Activated naive CD4-positive, alpha-beta T cell treated with anti-CD3 and anti-CD28 coated beads, Interleukin-2, amount 50 U/mL, for 72 hours (primary cell): ENCODE data around the gene ZNF236. TPM values are rescaled to one million over a fixed set of nuclear protein-coding genes. Genes with fewer than 3 reads are reported as not detected.
A peak's percentile ranks its signal among the peaks of the same experiment; 100 is the strongest.
"Not testable (repeated sequence)": the region's sequence is repeated elsewhere in the genome, so short reads cannot be mapped to it uniquely, and the experiment has no call there.

Source experiments
- ATAC-seq, 2 donors: fragments of 150-1000 bp; cut with Tn5 transposase; 2 replicates each; pipeline ENCODE4 v1.10.0; 2021; ENCODE audit warnings: mild to moderate bottlenecking in 2 of 2, moderate library complexity in 2 of 2
- DNase-seq, 2 donors: peaks; one replicate each; pipeline ENCODE4 v3.0.0; 2021 to 2022; ENCODE audit warnings: low spot score in 2 of 2
- H3K27ac Mint-ChIP-seq, 2 donors: one replicate each; pipeline ENCODE4 v1.8.0; 2022; ENCODE audit warnings: mild to moderate bottlenecking in 2 of 2, mixed read lengths in 2 of 2
- H3K36me3 Mint-ChIP-seq, 2 donors: one replicate each; pipeline ENCODE4 v1.8.0; 2022; ENCODE audit warnings: mixed read lengths in 2 of 2
- H3K9me3 Mint-ChIP-seq, 2 donors: one replicate each; pipeline ENCODE4 v1.8.0; 2022; ENCODE audit warnings: mixed read lengths in 2 of 2
- total RNA-seq, 2 donors: library from RNA; stranded (reverse); gene quantifications; one replicate each; pipeline ENCODE4 v1.2.3, GENCODE V29; 2022

Gene ZNF236
- total RNA-seq, 2 donors from 2014 or later = 17.7 to 24.5 TPM

DNA sequence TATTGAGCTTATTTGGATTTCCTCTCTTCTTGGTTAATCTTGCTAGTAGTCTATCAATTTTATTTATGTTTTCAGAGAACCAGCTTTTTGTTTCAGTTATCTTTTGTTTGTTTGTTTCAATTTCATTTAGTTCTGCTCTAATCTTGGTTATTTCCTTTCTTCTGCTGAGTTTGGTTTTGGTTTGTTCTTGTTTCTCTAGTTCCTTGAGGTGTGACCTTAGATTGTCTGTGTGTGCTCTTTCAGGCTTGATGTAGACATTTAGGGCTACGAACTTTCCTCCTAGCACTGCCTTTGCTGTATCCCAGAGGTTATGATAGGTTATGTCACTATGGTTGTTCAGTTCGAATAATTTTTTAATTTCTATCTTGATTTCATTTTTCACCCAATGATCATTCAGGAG, 141.6 kb downstream of the ZNF236 start:
- DNase-seq (no peak), ATAC-seq (no peak)
- no peak overlapping the region for H3K27ac Mint-ChIP-seq
- peaks cover 36 to 40% of the 10 kb centered on the region in 2 donors for H3K36me3 Mint-ChIP-seq
- H3K9me3 Mint-ChIP-seq = no peaks in the 10 kb centered on the region

DNA sequence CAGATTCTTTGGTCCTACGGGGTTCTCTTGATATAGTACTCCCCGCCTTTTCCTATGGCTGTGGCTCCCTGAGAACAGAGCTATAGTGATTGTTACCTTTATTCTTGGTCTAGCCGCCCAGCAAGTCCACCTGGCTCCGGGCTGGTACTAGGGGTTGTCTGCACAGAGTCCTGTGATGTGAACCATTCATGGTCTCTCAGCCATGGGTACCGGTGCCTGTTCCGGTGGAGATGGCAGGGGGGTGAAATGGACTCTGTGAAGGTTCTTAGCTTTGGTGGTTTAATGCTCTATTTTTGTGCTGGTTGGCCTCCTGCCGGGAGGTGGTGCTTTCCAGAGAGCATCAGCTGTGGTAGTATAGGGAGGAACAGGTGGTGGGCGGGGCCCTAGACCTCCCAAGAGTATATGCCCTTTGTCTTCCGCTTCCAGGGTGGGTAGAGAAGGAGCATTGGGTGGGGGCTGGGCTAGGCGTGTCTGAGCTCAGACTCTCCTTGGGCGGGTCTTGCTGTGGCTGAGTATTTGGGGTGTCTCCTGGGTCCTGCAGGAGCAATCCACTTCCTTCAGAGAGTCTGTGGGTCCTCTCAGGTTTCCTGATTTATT, 143.3 kb downstream of the ZNF236 start:
- H3K36me3 Mint-ChIP-seq = peaks cover 26 to 31% of the 10 kb centered on the region in 2 donors
- H3K27ac Mint-ChIP-seq, ATAC-seq, H3K9me3 Mint-ChIP-seq, DNase-seq: not testable (repeated sequence)

DNA sequence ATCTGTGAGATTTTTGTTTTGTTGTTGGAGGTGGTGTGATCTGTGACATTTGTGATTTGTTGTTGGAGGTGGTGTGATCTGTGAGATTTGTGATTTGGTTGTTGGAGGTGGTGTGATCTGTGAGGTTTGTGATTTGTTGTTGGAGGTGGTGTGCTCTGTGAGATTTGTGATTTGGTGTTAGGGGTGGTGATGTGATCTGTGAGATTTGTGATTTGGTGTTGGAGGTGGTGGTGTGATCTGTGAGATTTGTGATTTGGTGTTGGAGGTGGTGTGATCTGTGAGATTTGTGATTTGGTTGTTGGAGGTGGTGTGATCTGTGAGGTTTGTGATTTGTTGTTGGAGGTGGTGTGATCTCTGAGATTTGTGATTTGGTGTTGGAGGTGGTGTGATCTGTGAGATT, 144.9 kb downstream of the ZNF236 start:
- H3K27ac Mint-ChIP-seq, H3K9me3 Mint-ChIP-seq, ATAC-seq, DNase-seq: not testable (repeated sequence)
- H3K36me3 Mint-ChIP-seq = peaks cover 13 to 14% of the 10 kb centered on the region in 2 donors

DNA sequence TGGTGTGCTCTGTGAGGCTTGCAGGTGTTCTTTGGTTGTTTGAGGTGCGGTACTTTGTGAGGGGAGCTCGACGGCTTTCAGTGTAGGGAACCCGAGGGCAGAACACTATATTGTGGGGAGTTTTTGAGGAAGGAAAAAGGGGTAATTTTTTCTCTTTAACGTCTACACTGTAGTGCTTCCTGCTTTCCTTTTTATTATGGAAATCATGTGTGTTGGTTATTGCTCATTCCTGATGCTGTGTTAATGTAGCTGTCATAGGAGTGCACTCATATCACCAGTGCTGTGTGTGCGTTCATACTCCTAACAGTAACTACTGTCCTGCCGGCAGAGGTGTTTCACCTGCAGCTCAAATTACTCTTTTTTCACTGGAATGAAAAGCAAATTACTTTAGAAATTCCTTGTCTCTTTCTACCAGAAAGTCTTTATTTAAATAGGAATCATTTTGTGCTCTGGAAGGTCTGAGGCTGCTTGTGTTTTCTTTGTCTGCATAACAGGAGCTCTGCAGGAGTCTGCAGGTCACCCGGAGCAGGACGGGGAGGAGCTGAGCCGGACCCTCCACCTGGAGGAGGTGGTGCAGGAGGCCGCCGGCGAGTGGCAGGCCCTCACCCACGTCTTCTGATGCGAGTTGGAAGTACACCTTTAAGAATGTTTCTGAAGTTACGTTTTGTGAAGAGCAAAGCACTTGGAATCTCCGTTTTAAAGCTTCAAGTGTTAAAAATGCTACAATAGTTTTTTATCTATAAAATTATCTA, 145.5 kb downstream of the ZNF236 start:
- no peaks in the 10 kb centered on the region for H3K9me3 Mint-ChIP-seq
- H3K27ac Mint-ChIP-seq = no peak overlapping the region
- peak in 1 of 2 donors; percentile 38 for ATAC-seq

DNA sequence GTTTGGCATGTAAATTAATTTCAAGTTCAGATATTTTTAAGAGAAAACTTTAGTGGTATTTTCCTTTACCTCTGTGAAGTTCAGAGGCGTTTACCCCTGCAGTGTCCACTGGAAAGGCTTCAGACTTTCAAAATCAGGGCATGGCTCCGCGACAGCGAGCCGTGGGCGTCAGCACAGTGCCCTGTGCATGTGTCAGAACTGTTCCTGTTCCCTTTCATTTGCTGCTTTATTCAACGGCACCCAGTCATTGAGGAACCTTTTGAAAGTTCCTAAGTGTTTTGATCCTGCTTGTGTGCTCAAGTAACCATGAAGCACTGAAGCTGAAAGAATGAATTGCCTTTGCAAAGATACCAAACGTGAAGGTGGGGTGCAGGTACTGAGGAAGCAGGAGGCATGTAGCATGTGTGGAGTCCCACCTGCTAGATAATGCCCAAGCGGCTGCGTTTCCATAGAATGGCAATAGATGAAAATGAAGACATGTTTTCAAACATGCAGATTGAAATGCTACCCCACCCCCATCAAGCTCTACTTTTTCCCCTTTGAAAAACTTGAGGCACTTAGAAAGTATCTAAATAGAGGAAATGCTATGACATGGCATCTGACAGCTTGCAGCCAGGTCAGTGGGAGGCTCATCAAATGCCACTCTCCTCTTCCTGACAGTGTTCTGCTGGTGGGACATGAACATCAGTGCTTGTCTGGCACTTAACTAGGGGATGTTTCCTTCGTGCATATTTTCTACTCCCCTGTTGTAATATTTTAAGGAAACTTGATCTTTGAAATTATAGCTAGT, 148.6 kb downstream of the ZNF236 start:
- no peaks in the 10 kb centered on the region for H3K36me3 Mint-ChIP-seq
- no peaks in the 10 kb centered on the region for H3K9me3 Mint-ChIP-seq
- DNase-seq (no peak), ATAC-seq (no peak)
- H3K27ac Mint-ChIP-seq = no peak overlapping the region

More for the DNA sequence above, 145.5 kb downstream of the ZNF236 start:
- H3K36me3 Mint-ChIP-seq = peaks cover 8% of the 10 kb centered on the region in 2 donors
- DNase-seq = no peak

DNA sequence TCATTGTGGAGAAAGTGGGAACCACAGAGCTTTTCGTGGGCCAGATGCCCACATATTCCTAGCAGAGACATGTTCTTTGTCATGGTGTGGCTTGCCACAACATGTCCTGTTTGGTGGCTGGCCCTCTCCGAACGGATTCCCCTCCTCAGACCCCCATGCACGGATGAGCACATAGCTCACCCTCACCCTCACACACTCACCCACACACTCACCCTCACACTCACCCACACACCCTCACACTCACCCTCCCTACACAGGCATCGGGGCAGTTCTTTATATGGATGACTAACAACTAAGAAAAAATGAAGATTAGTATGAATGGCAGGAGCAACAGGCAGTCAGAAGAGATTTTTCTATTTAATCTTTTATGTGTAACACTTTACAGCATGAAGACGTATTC, 149.9 kb downstream of the ZNF236 start:
- DNase-seq (no peak), ATAC-seq (no peak)
- H3K36me3 Mint-ChIP-seq = no peaks in the 10 kb centered on the region
- H3K27ac Mint-ChIP-seq = no peak overlapping the region
- no peaks in the 10 kb centered on the region for H3K9me3 Mint-ChIP-seq

DNA sequence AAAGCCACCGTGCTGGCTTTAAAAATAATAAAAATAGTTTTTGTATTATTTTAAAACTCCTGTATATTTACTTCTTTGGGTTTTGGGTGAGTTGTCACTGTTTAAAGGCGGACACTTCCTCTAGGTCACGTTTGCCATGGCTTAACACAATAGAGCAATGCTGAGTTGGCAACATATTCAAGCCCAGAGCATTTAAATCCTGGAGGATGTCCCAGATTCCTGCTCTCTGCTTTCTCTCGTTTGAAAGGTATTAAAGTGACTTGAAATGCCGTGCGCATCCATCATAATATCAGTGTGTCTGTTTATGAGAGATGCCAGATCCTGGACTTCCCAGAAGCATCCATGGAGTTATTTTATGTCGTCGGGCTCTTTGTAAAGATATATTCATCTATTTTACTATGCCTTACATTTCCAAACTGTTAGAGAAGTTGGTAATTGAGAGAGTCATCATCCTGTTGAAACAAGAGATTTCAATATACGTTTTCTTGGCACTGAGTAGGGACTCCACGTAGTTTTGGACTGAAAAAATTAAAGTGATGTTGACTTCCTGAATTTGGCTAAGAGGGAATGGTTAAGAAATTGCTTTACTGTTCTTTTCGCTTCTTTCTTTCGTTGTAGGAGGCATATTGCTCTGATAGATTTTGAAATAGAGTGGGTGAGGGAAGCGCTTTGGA, 150.6 kb downstream of the ZNF236 start:
- no peak overlapping the region for H3K27ac Mint-ChIP-seq
- DNase-seq (no peak), ATAC-seq (no peak)
- no peaks in the 10 kb centered on the region for H3K36me3 Mint-ChIP-seq
- H3K9me3 Mint-ChIP-seq = no peaks in the 10 kb centered on the region

DNA sequence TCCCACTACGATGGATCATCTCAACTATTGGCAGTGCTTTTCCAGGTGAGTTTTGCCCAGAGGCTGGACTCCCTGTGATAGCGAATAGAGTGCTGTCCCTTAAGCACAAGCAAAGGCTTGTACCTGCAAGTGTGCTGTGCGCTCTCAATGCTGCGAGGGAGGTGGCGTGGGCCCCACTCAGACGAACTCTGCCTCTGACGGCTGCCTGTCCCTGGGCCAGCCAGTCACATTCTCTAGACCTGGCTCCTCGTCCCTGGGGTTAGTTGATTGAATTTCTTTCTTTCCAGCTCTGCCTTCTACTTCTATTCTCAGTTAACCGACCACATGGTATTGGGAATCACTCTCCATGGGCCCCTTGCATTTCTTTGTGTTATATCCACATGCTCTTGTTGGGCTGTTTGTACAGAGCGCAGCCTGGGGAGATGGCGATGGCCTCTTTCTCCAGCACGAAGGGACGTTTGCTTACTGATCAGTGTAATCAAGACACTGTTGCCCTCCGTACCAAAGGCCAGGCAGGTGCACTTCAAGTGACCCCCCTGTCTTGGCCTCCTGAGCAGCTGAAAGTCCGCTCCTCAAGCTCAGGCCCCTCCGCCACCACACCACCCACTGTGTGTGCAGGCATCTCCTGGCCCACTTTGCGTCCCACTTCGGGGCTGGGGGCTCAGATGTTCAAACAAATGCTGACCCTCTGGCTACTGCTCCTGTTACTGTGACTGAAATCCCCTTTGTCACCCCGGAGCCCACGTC, 151.3 kb downstream of the ZNF236 start:
- Mint-ChIP-seq H3K27ac (no peak overlapping the region), H3K36me3 (no peaks in the 10 kb centered on the region), H3K9me3 (no peaks in the 10 kb centered on the region)
- DNase-seq = no peak
- ATAC-seq = no peak

DNA sequence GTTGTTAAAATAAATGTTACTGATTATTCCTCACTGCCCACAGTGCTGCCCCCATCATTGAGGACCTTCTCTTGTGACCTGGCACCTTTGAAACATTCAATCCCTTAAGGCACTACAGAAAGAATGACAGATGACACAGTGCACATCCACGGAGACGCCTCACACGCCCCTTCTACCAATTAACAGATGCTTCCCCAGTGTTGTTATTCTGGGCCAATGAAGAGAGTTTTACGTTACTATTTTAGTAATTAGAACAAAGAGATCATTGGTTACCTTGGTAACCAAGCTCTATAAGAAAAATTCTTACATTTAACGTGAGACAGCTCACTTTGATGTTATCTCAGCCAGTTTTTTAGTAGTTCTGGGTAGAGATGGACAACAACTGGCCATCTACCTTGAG, 152.0 kb downstream of the ZNF236 start:
- Mint-ChIP-seq H3K9me3 (no peaks in the 10 kb centered on the region), H3K36me3 (no peaks in the 10 kb centered on the region), H3K27ac (no peak overlapping the region)
- no peak for ATAC-seq
- DNase-seq = no peak

DNA sequence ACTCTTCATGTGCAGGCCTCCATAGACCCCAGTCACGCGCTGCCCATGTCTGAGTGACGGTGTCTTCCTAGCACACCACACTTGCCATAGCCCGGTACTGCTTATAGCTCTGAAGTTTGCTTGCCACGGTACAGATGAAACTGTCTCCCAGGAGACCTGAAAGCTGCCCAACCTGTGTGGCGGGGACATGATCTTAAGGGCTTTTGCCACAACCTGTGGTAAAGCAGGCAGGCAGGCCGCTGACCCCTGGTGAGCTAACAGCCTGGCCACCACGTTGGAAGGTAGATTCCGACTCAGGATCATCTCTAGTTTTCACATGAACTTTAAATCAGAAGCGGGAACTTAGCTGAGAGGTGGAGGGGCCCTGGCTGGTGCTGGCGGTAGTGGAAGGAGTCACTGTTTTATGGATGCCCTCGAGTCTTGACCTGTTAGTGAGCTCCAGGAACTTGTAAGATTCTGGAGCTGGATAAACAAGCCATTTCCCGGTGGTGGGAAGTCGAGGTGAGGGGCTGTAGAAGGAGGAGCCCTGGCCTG, 153.3 kb downstream of the ZNF236 start:
- DNase-seq (no peak), ATAC-seq (no peak)
- Mint-ChIP-seq H3K27ac (no peak overlapping the region), H3K36me3 (no peaks in the 10 kb centered on the region), H3K9me3 (no peaks in the 10 kb centered on the region)

DNA sequence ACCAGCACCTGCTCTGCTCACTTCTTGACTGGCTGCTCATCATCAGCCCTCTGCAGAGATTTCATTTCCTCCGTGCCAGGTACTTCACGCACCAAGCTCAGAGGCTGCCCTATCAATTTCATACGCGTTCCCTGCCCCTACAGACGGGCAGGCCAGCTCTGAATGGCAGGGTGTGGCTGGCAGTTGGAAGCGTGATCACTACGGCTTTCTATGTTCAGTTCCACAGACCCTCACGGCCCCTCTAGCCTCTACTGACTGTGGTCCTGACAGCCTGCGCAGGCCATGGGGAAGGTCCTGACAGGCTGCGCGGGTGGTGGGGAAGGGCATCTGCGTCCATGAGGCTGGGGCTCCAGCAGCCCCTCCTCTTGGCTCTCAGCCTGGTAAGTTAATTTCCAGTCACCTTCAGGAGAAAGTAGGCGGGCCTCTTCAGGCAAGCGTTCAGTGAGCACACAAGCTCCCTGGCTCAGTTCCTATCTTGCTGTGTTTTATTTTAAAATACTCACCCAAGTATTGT, 154.8 kb downstream of the ZNF236 start:
- ATAC-seq (no peak), DNase-seq (no peak)
- H3K36me3 Mint-ChIP-seq = no peaks in the 10 kb centered on the region
- no peak overlapping the region for H3K27ac Mint-ChIP-seq
- no peaks in the 10 kb centered on the region for H3K9me3 Mint-ChIP-seq

DNA sequence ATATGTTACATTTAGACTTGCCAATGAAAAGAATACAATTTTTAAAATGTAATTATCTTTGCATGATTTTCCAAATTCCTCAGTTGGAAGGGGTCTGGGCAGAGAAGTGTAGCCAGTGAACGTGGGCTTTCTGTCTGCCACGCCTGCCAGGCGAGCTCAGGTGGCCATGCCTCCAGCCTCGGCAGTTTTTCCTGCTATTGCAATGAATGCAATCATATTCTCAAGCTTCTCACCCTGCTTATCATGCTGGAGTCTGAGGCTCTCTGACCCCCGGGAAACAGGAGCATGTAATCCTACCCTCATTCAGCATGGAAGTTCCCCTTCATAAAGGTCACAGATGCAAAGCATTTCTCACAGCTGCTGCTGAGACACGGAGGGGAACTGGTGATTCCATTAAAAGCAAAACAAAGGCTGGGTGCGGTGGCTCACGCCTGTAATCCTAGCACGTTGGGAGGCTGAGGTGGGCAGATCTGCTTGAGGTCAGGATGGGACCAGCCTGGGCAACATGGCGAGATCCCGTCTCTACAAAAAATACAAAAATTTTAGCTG, 155.4 kb downstream of the ZNF236 start:
- ATAC-seq (no peak), DNase-seq (no peak)
- H3K27ac Mint-ChIP-seq = no peak overlapping the region
- no peaks in the 10 kb centered on the region for H3K9me3 Mint-ChIP-seq
- no peaks in the 10 kb centered on the region for H3K36me3 Mint-ChIP-seq

DNA sequence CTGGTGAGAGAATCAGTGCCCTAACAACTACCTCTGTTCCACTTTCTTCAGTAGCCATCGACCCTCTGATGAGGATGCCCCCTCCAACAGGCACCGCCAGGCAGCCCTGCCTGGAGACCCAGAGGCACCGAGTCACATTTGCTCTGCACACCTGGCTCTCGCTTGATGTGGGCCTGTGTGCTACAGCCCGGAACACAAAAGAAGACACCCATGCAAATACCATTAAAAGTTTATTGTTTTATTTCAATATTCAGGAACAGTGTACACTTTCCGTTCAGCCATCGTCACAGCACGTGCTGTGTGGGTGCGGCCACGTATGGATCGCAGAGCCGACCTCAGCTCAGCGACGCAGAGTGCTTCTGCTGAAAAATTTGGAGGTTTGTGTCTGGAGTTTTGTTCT, 156.3 kb downstream of the ZNF236 start:
- Mint-ChIP-seq H3K9me3 (no peaks in the 10 kb centered on the region), H3K27ac (no peak overlapping the region), H3K36me3 (no peaks in the 10 kb centered on the region)
- no peak for DNase-seq
- no peak for ATAC-seq

DNA sequence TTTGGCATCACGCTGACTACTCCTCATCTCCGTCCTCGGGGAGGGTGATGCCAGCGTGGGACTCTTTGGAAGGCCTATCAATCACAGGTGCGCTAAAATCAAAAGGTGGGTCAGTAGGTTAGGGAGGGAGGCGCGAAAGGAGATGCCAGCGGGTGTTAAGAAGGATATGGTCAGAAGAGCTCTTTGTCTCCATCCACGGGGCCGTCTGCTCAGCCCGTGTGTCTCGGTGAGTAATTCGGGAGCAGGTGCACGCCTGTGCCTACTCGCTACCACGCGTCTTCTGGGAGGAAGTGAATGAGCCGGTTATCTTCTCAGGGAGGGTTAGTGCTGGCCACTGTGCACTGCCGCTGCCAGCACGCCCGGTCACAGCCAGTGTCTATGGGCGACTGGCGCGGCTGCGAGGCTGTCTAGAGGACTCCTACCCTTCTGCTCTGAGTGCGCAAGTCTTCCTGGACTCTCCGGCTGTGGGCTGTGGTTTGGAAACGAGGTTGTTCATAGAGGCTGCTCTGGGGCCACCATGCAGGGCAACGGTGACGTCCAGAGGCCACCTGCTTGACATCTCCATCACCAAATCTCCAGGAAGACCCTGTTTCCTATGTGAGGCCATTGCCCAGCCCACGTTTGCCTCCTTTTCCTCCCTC, 156.9 kb downstream of the ZNF236 start:
- ATAC-seq = no peak
- H3K36me3 Mint-ChIP-seq = no peaks in the 10 kb centered on the region
- H3K27ac Mint-ChIP-seq = peak overlapping the region in 1 of 2 donors; percentile 4
- H3K9me3 Mint-ChIP-seq = no peaks in the 10 kb centered on the region
- DNase-seq = no peak

DNA sequence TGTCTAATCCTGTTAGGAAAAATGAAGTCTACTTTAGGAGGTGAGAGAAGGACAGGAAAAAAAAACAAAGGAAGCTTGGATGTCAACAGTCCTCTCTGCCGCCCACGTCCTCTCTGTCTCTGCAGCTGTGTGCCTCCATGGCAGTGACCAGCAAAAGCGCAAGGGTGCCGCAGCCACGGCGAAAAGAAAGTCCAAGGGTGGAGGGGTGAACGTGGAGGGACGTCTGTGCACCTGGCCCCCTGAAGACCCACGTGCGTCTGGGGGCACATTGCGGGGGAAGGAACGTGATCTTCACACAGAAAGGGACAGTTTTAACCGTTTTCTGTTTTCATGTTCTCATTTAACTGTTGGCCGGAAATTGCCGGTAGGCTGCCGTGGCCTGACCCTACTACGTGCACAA, 157.5 kb downstream of the ZNF236 start:
- Mint-ChIP-seq H3K27ac (no peak overlapping the region), H3K36me3 (no peaks in the 10 kb centered on the region), H3K9me3 (no peaks in the 10 kb centered on the region)
- DNase-seq (no peak), ATAC-seq (no peak)
